ENCODE results near the gene NELL1.
"Not testable (repeated sequence)": the region's sequence is repeated elsewhere in the genome, so short reads cannot be mapped to it uniquely, and the experiment has no call there.

The NELL1 gene

GRCh38 chr11:21110415-21110814 is 441.0 kb downstream of the NELL1 start:
- no peak for DNase-seq (ENCODE audit: low spot score)

GRCh38 chr11:21113876-21114275 is 444.5 kb downstream of the NELL1 start:
- no peak for DNase-seq (ENCODE audit: low spot score)

- DNase-seq (ENCODE audit: low spot score) = no peak
These were observed 446.6 kb downstream of the NELL1 start for GRCh38 chr11:21116009-21116408.

GRCh38 chr11:21119411-21119810 is 450.0 kb downstream of the NELL1 start:
- DNase-seq (ENCODE audit: low spot score) = no peak

- no peak for DNase-seq (ENCODE audit: low spot score)
These were observed 452.6 kb downstream of the NELL1 start for GRCh38 chr11:21121991-21122390.

- no peak for DNase-seq (ENCODE audit: low spot score)
These were observed 453.1 kb downstream of the NELL1 start for GRCh38 chr11:21122523-21122922.

- DNase-seq (ENCODE audit: low spot score) = no peak
These were observed 462.8 kb downstream of the NELL1 start for GRCh38 chr11:21132146-21132720.

- no peak for DNase-seq (ENCODE audit: low spot score)
These were observed 463.9 kb downstream of the NELL1 start for GRCh38 chr11:21133244-21133643.

- no peak for DNase-seq (ENCODE audit: low spot score)
These were observed 464.3 kb downstream of the NELL1 start for GRCh38 chr11:21133722-21134121.

GRCh38 chr11:21137803-21138202 is 468.4 kb downstream of the NELL1 start:
- DNase-seq (ENCODE audit: low spot score) = no peak

- DNase-seq (ENCODE audit: low spot score) = not testable (repeated sequence)
These were observed 472.2 kb downstream of the NELL1 start for GRCh38 chr11:21141557-21141956.

GRCh38 chr11:21142007-21142406 is 472.6 kb downstream of the NELL1 start:
- no peak for DNase-seq (ENCODE audit: low spot score)

- DNase-seq (ENCODE audit: low spot score) = no peak
These were observed 475.1 kb downstream of the NELL1 start for GRCh38 chr11:21144531-21144930.

- DNase-seq (ENCODE audit: low spot score) = no peak
These were observed 479.0 kb downstream of the NELL1 start for GRCh38 chr11:21148376-21148775.

GRCh38 chr11:21160140-21160539 is 490.8 kb downstream of the NELL1 start:
- no peak for DNase-seq (ENCODE audit: low spot score)

- no peak for DNase-seq (ENCODE audit: low spot score)
These were observed 500.3 kb downstream of the NELL1 start for GRCh38 chr11:21169639-21170038.

- DNase-seq (ENCODE audit: low spot score) = no peak
These were observed 504.1 kb downstream of the NELL1 start for GRCh38 chr11:21173476-21173875.

GRCh38 chr11:21174781-21175180 is 505.4 kb downstream of the NELL1 start:
- DNase-seq (ENCODE audit: low spot score) = no peak

GRCh38 chr11:21177379-21177778 is 508.0 kb downstream of the NELL1 start:
- no peak for DNase-seq (ENCODE audit: low spot score)

- DNase-seq (ENCODE audit: low spot score) = no peak
These were observed 510.4 kb downstream of the NELL1 start for GRCh38 chr11:21179770-21180169.

GRCh38 chr11:21180182-21180581 is 510.8 kb downstream of the NELL1 start:
- no peak for DNase-seq (ENCODE audit: low spot score)

GRCh38 chr11:21185959-21186358 is 516.6 kb downstream of the NELL1 start:
- no peak for DNase-seq (ENCODE audit: low spot score)

- DNase-seq (ENCODE audit: low spot score) = no peak
These were observed 520.8 kb downstream of the NELL1 start for GRCh38 chr11:21190181-21190580.

GRCh38 chr11:21195995-21196394 is 526.6 kb downstream of the NELL1 start:
- no peak for DNase-seq (ENCODE audit: low spot score)

- DNase-seq (ENCODE audit: low spot score) = no peak
These were observed 529.1 kb downstream of the NELL1 start for GRCh38 chr11:21198498-21198897.
